Neutrophil (primary cell): ENCODE measurements around the gene SORBS2.

ENCODE experiments used
- H3K27ac ChIP-seq: fragments of 200-600 bp; sonication (generic); 2 replicates; pipeline ENCODE4 v1.5.1; 2016; ENCODE audit warnings: mild to moderate bottlenecking, moderate library complexity
- H3K27me3 ChIP-seq: fragments of 200-600 bp; sonication (generic); 2 replicates; pipeline ENCODE4 v1.6.0; 2016; ENCODE audit warnings: mild to moderate bottlenecking
- H3K36me3 ChIP-seq: fragments of 200-600 bp; sonication (generic); 2 replicates; pipeline ENCODE4 v1.5.1; 2017
- H3K4me1 ChIP-seq, 2 experiments: fragments of 200-600 bp in 1 of 2; sonication (generic) in 1 of 2; 1 replicate in 1 of 2; 2 replicates in 1 of 2; pipeline versions ENCODE4 v1.5.1 to v1.6.1; 2013 to 2016; ENCODE audit warnings: low read depth in 1 of 2, low read length in 1 of 2, mild to moderate bottlenecking in 1 of 2, moderate library complexity in 1 of 2; ENCODE audit not compliant: control insufficient read depth in 1 of 2, insufficient read depth in 1 of 2
- H3K4me3 ChIP-seq, 2 experiments: fragments of 200-600 bp in 1 of 2; sonication (generic) in 1 of 2; 1 replicate in 1 of 2; 2 replicates in 1 of 2; pipeline ENCODE4 v1.5.1; 2013 to 2016; ENCODE audit warnings: low read depth in 1 of 2, low read length in 1 of 2, mild to moderate bottlenecking in 1 of 2, moderate library complexity in 1 of 2
- H3K9me3 ChIP-seq: fragments of 200-600 bp; sonication (generic); 2 replicates; pipeline ENCODE4 v1.5.1; 2016
- TF ChIP-seq, protein P1 (sequence below): fragments of 200-600 bp; sonication (generic); IDR thresholded peaks from 2 replicates; pipeline ENCODE4 v1.5.1; 2016; ENCODE audit warnings: antibody characterized with exemption

Gene SORBS2

DNA sequence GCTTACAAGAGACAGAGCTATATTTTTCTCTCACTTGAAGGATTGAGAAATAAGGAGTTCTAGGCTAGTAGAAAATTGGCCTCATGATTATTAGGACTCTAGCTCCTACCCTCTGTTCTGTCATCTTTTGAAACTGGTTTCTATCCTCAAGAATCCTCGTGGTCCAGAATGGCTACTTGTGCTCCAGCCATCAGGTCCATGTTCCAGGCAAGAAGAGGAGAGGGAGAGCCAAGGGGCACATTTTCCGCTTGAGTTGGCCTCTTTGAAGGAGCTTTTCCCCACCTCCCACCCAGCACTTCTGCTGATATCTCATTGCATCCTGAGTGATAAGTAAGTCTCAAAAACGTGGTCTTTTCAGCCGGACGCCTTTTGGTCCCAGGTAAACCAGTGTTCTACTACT is 7.2 kb upstream of the SORBS2 start:
- Histone ChIP-seq H3K36me3 (no peaks in the 10 kb centered on the region), H3K4me3 (no peak overlapping the region), H3K27ac (no peak overlapping the region), H3K27me3 (no peaks in the 10 kb centered on the region), H3K4me1 (no peaks in the 10 kb centered on the region), H3K9me3 (no peaks in the 10 kb centered on the region)
- TF ChIP-seq, protein P1, sequence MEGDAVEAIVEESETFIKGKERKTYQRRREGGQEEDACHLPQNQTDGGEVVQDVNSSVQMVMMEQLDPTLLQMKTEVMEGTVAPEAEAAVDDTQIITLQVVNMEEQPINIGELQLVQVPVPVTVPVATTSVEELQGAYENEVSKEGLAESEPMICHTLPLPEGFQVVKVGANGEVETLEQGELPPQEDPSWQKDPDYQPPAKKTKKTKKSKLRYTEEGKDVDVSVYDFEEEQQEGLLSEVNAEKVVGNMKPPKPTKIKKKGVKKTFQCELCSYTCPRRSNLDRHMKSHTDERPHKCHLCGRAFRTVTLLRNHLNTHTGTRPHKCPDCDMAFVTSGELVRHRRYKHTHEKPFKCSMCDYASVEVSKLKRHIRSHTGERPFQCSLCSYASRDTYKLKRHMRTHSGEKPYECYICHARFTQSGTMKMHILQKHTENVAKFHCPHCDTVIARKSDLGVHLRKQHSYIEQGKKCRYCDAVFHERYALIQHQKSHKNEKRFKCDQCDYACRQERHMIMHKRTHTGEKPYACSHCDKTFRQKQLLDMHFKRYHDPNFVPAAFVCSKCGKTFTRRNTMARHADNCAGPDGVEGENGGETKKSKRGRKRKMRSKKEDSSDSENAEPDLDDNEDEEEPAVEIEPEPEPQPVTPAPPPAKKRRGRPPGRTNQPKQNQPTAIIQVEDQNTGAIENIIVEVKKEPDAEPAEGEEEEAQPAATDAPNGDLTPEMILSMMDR: no peak

DNA sequence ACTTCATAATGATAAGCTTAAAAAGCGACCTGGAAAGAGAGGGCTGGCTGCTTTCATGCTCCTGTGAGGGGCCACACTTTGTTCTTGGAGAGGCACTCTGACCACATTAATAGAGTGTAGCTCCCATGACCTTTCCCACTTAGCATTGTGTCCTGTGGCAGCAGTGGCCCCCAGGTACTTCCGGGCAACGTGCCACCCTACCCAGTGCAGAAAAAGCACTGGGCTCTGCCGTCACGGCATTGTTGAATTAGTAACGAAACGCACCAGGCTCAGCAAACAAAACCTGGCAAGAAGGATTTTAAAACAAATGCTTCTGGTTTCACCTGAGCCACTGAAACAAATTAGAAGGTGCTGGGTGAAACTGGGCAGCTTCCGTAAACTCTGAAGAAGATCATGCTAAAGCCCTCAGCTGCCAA is 5.4 kb upstream of the SORBS2 start:
- H3K4me3 ChIP-seq: no peak overlapping the region
- H3K4me1 ChIP-seq: no peaks in the 10 kb centered on the region
- H3K9me3 ChIP-seq: no peaks in the 10 kb centered on the region
- H3K27ac ChIP-seq: no peak overlapping the region
- no peaks in the 10 kb centered on the region for H3K36me3 ChIP-seq
- TF ChIP-seq, protein P1: no peak
- peaks cover under 1% of the 10 kb centered on the region for H3K27me3 ChIP-seq

DNA sequence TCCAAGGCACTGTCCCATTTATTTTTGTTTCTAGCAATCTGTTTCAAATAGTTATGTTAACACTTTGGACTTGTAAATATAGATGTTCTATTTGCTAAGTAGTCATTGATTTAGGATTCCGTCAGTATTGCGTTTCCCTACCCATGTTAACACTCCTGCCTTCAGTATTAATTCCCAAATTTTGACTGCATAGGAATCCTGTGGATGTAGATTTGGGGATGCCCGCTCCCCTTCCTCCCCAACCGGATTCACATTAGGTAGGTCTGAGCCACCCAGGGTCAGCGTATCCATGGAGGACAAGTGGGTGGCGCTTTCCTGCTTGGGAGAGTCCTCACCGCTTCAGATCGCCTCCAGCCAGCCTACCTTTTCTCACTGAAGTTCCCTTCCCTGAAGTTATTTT is 1.1 kb upstream of the SORBS2 start:
- H3K4me1 ChIP-seq: no peaks in the 10 kb centered on the region
- no peak overlapping the region for H3K4me3 ChIP-seq
- H3K27ac ChIP-seq: no peak overlapping the region
- TF ChIP-seq, protein P1: no peak
- H3K27me3 ChIP-seq: peaks cover 18% of the 10 kb centered on the region
- no peaks in the 10 kb centered on the region for H3K36me3 ChIP-seq
- H3K9me3 ChIP-seq: no peaks in the 10 kb centered on the region

DNA sequence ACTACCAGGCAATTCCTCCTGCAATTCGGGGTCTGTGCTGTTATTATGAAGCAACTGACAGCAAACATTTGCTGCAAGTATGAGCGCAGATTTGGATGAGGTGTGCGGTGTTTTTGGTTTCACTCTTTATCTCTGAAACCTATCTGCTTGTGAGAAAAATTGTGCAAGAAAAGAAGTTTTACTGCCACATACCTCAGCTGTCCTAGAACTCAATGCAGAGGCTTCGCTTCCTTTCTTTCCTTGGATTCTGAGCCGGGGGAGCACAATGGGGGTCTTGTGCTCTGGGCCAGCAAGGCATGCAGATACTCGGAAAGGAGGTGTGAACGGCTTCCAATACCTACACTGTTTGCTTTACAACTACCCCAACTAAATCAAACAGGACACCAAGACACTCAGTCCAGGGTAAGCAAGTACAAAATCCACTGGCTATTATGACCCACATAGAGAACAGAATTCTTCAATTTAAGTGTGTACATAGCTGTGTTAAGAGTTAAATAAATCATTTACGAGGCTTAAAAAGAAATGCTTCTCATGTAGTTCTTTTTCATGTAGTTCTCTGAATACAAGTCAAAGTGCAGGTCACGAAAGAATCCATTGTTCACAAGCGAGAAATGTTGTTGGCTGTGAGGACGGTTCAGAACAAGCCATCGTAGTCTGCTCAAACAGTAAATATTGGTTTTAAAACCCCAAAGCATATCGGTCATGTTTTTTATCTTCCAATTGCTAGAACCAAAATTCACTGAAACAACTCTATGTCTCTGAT is 1.1 kb downstream of the SORBS2 start:
- H3K9me3 ChIP-seq: no peaks in the 10 kb centered on the region
- H3K4me3 ChIP-seq: no peak overlapping the region
- TF ChIP-seq, protein P1: no peak
- H3K36me3 ChIP-seq: no peaks in the 10 kb centered on the region
- no peak overlapping the region for H3K27ac ChIP-seq
- H3K4me1 ChIP-seq: no peaks in the 10 kb centered on the region
- H3K27me3 ChIP-seq: peaks cover 18% of the 10 kb centered on the region

DNA sequence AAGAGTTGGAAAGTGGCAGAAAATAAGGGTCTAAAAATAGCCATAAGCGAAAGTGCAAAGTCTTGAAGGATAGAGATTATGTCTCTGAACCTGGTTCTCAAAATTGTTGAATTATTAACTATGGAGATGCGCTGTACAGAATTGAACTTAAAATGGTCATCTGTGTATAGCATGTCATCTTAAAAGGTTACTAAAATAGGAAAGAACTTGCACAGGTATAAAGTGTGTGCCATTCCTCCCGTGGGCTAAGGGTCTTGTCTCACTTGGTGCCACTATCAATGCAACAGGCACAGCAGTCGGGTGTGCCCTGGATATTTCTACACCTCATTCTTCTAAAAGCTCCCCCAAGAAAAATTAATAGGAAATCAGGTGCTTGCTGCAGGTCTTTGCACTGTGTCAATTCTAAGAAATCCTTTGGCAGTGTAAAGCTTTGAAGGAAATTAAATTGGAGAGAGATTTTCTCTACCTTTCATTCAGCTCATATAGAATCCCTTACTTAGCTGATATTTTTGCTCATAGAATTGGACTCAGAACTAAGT is 2.4 kb downstream of the SORBS2 start:
- Histone ChIP-seq H3K27me3 (peaks cover 18% of the 10 kb centered on the region), H3K9me3 (no peaks in the 10 kb centered on the region), H3K36me3 (no peaks in the 10 kb centered on the region), H3K4me1 (no peaks in the 10 kb centered on the region), H3K4me3 (no peak overlapping the region), H3K27ac (no peak overlapping the region)
- TF ChIP-seq, protein P1: no peak
